ENCODE measurements around the gene VPS13C.

Gene VPS13C

DNA sequence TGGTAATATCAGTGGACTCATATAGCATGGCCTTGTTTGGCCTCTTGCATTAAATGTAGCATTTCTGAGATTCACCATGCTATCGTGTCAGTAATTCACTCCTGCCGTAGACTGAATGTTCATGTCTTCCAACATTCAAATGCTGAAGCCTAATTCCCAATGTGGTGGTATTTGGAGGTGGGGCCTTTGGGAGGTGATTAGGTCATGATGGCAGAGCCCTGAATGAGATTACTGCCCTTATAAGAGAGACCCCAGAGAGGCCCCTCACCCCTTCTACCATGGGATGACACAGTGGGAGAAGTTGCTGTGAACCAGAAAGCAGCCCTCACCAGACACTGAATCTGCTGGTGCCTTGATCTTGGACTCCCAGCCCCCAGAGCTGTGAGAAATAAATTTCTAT is 241.4 kb downstream of the VPS13C start:
- no peak for DNase-seq

DNA sequence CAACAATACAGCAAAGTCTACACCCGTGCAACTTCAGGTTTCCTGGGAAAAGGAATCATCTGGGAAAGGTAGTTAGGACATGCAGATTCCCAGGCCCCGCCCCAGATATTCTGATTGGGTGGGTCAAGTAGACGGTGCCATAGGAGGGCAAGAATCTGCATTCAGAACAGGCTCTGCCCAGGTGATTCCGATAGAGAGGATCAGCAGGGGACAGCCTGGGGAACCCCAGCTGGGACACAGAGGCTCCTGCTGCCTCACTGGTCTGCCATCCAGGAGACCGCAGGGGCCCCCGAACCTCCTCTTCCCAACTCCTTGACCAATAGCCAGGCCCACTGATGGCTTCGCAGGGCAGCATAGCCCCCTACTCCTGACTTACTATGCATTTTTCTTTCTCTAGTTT is 243.4 kb downstream of the VPS13C start:
- DNase-seq = no peak

GRCh38 chr15:61815356-61816083 is 244.7 kb downstream of the VPS13C start:
- no peak for DNase-seq

DNA sequence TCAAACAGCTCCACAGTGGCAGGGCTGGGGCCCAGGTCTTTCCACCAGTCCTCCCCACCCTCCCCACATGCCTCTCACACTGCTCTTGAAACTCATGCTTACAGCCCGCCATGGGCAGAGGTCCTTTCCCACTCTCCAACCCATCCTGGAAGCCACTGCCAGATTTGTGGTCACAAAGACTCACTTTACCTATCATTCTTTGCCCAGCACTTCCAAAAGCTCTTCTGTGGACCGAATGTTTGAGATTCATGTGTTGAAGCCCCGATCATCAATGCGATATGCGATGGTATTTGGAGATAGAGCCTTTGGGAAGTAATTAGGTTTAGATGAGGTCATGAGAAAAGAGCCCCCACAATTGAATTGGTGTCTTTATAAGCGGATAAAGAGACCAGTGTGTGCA is 247.8 kb downstream of the VPS13C start:
- DNase-seq = no peak

GRCh38 chr15:61811952-61812351 is 248.3 kb downstream of the VPS13C start:
- no peak for DNase-seq

DNA sequence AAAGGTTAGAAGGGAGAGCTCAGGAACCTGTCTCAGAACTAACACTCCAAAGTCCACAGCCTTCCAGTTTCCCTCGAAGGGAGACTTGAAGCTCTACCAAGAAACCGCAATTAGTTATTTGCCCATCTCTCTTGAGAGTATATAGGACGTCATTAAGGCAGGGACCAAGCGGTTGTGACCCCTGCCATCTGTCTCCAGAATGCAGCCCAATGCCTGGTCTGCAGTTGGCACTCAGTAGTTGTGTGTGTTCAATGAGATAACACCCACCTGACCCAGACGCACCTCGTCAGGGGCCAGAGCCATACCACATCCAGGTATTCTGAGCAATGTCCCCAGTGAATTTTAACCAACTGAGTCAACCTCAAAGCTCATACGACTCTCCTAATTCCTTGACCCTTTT is 251.0 kb downstream of the VPS13C start:
- DNase-seq = no peak

DNA sequence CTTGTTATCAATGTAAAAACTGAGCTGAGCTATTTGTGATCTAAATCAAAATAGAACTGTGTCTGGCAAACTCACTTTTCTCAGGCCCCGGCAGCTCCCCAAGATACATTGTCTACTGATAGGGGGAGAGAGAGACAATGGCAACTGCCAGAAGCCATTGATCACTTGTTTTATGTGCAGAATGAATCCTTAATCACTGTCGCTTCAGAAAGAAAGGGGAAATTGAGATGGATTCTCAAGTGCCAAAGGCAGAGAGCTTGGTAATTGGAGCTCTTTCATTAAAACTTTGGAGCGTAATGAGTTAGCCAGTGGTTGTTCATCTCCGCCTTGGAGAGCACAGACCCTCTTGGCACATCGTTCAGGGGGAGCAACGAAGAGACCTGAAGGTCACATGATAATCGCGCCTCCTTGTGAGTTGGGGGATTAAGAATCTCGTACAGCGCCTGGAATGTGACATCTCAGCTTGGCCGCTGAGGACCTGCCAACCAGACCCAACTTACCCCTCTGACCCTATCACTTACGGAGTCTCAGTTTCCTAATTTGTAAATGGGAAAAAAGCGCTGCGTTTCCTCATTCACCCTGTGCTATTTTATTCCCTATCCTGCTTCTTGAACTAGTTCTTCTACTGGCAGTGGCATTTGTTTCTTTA is 252.8 kb downstream of the VPS13C start:
- DNase-seq = no peak

Data from T-helper 2 cell (primary cell).